H1 (cell line): ENCODE results near the gene KCND3. TPM values are rescaled to one million over a fixed set of nuclear protein-coding genes. Genes with fewer than 3 reads are reported as not detected.

Experiments used
- CTCF ChIA-PET: fragments of 300-600 bp; sonication (Branson Sonifier 250); formaldehyde crosslinking; loops from one replicate; lab custom pipeline; 2021; ENCODE audit not compliant: partially characterized antibody; lab: Charles Lee
- POLR2A ChIA-PET: fragments of 300-600 bp; sonication (Branson Sonifier 250); formaldehyde crosslinking; loops from one replicate; lab custom pipeline; 2021; ENCODE audit warnings: inconsistent platforms; ENCODE audit not compliant: partially characterized antibody; lab: Charles Lee
- DNase-seq, 2 experiments: peaks; one replicate each; pipeline versions ENCODE4 v3.0.0 to v3.0.0-alpha.2; 2010 to 2022; ENCODE audit warnings: low spot score in 2 of 2, low read depth in 1 of 2, mixed read lengths in 1 of 2
- FAIRE-seq: peaks from 2 replicates; lab custom pipeline; 2011; peaks lifted over from hg19 to GRCh38; lab: Jason Lieb, UNC
- H2AFZ ChIP-seq: 2 replicates; pipeline ENCODE4 v1.8.1; 2012; ENCODE audit warnings: low read length, inconsistent platforms
- H2AK5ac ChIP-seq: 2 replicates; pipeline ENCODE4 v1.6.1; 2013; ENCODE audit warnings: low read depth, low read length
- H2BK120ac ChIP-seq: replicated peaks from 2 replicates; pipeline ENCODE3; 2013; ENCODE audit warnings: low read depth, low read length, inconsistent platforms
- H2BK12ac ChIP-seq: 2 replicates; pipeline ENCODE4 v1.6.1; 2013; ENCODE audit warnings: low read depth, low read length
- H2BK15ac ChIP-seq: 2 replicates; pipeline ENCODE4 v1.6.1; 2013; ENCODE audit warnings: low read length
- H2BK20ac ChIP-seq: 2 replicates; pipeline ENCODE4 v1.6.1; 2013; ENCODE audit warnings: low read length
- H2BK5ac ChIP-seq: 2 replicates; pipeline ENCODE4 v1.6.1; 2013; ENCODE audit warnings: low read depth, low read length
- H3K14ac ChIP-seq: 2 replicates; pipeline ENCODE4 v1.6.1; 2013; ENCODE audit warnings: inconsistent platforms; ENCODE audit not compliant: insufficient read length
- H3K18ac ChIP-seq: 2 replicates; pipeline ENCODE4 v1.6.1; 2013; ENCODE audit warnings: low read length; ENCODE audit errors: extremely low read depth
- H3K23ac ChIP-seq: 2 replicates; pipeline ENCODE4 v1.6.1; 2013; ENCODE audit warnings: inconsistent platforms; ENCODE audit not compliant: insufficient read length
- H3K23me2 ChIP-seq: 2 replicates; pipeline ENCODE4 v1.6.1; 2013; ENCODE audit warnings: low read depth, low read length
- H3K27ac ChIP-seq: 2 replicates; pipeline ENCODE4 v1.6.1; 2011; ENCODE audit warnings: low read depth, low read length, inconsistent platforms
- H3K27me3 ChIP-seq, 4 experiments: replicated peaks in 1 of 4; 1 replicate in 1 of 4; 2 replicates in 3 of 4; pipeline versions ENCODE4 v1.6.1 to v1.8.1; 2011 to 2013; ENCODE audit warnings: low read length in 3 of 4, mild to moderate bottlenecking in 3 of 4, inconsistent platforms in 2 of 4, mixed read lengths in 2 of 4, moderate library complexity in 1 of 4; ENCODE audit not compliant: control insufficient read depth in 3 of 4, insufficient read depth in 3 of 4; ENCODE audit errors: extremely low read depth in 1 of 4
- H3K36me3 ChIP-seq, 4 experiments: 2 replicates each; pipeline versions ENCODE4 v1.6.1 to v1.8.1; 2011 to 2013; ENCODE audit warnings: mild to moderate bottlenecking in 4 of 4, low read length in 3 of 4, moderate library complexity in 2 of 4, control low read depth in 1 of 4, inconsistent platforms in 1 of 4; ENCODE audit not compliant: insufficient read depth in 4 of 4, control insufficient read depth in 2 of 4
- H3K4ac ChIP-seq: replicated peaks from 2 replicates; pipeline ENCODE3; 2013; ENCODE audit warnings: low read length, low read depth, mixed read lengths, inconsistent platforms; ENCODE audit not compliant: insufficient read length
- H3K4me1 ChIP-seq, 4 experiments: replicated peaks in 1 of 4; 1 replicate in 1 of 4; 2 replicates in 3 of 4; pipeline versions ENCODE4 v1.6.1 to v1.8.1; 2011 to 2013; ENCODE audit warnings: low read length in 3 of 4, inconsistent platforms in 2 of 4, mixed read lengths in 1 of 4; ENCODE audit not compliant: insufficient read depth in 4 of 4, control insufficient read depth in 3 of 4
- H3K4me2 ChIP-seq, 2 experiments: 2 replicates each; pipeline versions ENCODE4 v1.6.1 to v1.8.1; 2011 to 2013; ENCODE audit warnings: low read depth in 2 of 2, low read length in 2 of 2, control low read depth in 1 of 2, inconsistent platforms in 1 of 2, mild to moderate bottlenecking in 1 of 2; ENCODE audit not compliant: insufficient read depth in 1 of 2
- H3K4me3 ChIP-seq, 4 experiments: fragments of 200-600, 300-600 bp in 1 of 4; sonication (generic), shearing (Covaris generic), sonication (Bioruptor Twin) in 1 of 4; 2 replicates each; pipeline versions ENCODE4 v1.5.1 to v1.8.1; 2011 to 2016; ENCODE audit warnings: low read length in 4 of 4, low read depth in 3 of 4, control low read depth in 2 of 4, inconsistent platforms in 2 of 4, mild to moderate bottlenecking in 2 of 4, mixed read lengths in 1 of 4, moderate library complexity in 1 of 4; ENCODE audit not compliant: insufficient read depth in 2 of 4; ENCODE audit errors: extremely low read depth in 1 of 4
- H3K56ac ChIP-seq: replicated peaks from 2 replicates; pipeline ENCODE3; 2013; ENCODE audit warnings: low read depth, mild to moderate bottlenecking, mixed read lengths, low read length, inconsistent platforms; ENCODE audit not compliant: insufficient read length
- H3K79me1 ChIP-seq: 2 replicates; pipeline ENCODE4 v1.6.1; 2013; ENCODE audit warnings: low read depth, low read length, control low read depth
- H3K79me2 ChIP-seq, 2 experiments: 2 replicates each; pipeline versions ENCODE4 v1.6.1 to v1.8.1; 2012 to 2013; ENCODE audit warnings: low read length in 2 of 2, mild to moderate bottlenecking in 2 of 2, inconsistent platforms in 1 of 2; ENCODE audit not compliant: insufficient read depth in 2 of 2, control insufficient read depth in 1 of 2
- H3K9ac ChIP-seq, 4 experiments: replicated peaks in 1 of 4; 1 replicate in 1 of 4; 2 replicates in 3 of 4; pipeline versions ENCODE4 v1.6.1 to v1.8.1; 2011 to 2013; ENCODE audit warnings: low read depth in 3 of 4, low read length in 3 of 4, control low read depth in 2 of 4, mild to moderate bottlenecking in 2 of 4, moderate library complexity in 2 of 4, inconsistent platforms in 1 of 4; ENCODE audit errors: extremely low read depth in 1 of 4
- H3K9me3 ChIP-seq, 2 experiments: 2 replicates each; pipeline versions ENCODE4 v1.6.1 to v1.8.1; 2012 to 2013; ENCODE audit warnings: mild to moderate bottlenecking in 2 of 2, moderate library complexity in 2 of 2, control low read depth in 1 of 2, inconsistent platforms in 1 of 2, low read depth in 1 of 2, low read length in 1 of 2, mixed read lengths in 1 of 2; ENCODE audit not compliant: insufficient read depth in 2 of 2
- H4K20me1 ChIP-seq, 2 experiments: replicated peaks in 1 of 2; 2 replicates each; pipeline versions ENCODE3 to v1.8.1; 2011 to 2013; ENCODE audit warnings: inconsistent platforms in 2 of 2, low read length in 2 of 2, mild to moderate bottlenecking in 1 of 2; ENCODE audit not compliant: insufficient read depth in 2 of 2, control insufficient read depth in 1 of 2
- H4K5ac ChIP-seq: 2 replicates; pipeline ENCODE4 v1.6.1; 2013; ENCODE audit warnings: low read length, low read depth, mixed read lengths, inconsistent platforms; ENCODE audit not compliant: insufficient read length
- H4K8ac ChIP-seq: 2 replicates; pipeline ENCODE4 v1.8.0; 2013; ENCODE audit warnings: mild to moderate bottlenecking, moderate library complexity, low read length, inconsistent platforms; ENCODE audit not compliant: insufficient read depth; ENCODE audit errors: extremely low read depth
- H4K91ac ChIP-seq: replicated peaks from 2 replicates; pipeline ENCODE3; 2013; ENCODE audit warnings: low read length, mixed read lengths, inconsistent platforms; ENCODE audit not compliant: insufficient read length
- BRCA1 ChIP-seq: IDR thresholded peaks from 2 replicates; pipeline ENCODE4 v1.6.1; 2012; ENCODE audit warnings: low read depth, low read length, improper control_type of control experiment
- CREB1 ChIP-seq: IDR thresholded peaks from 2 replicates; pipeline ENCODE4 v1.6.1; 2012; ENCODE audit warnings: inconsistent platforms
- CTCF ChIP-seq, 3 experiments: IDR thresholded peaks; 1 replicate in 2 of 3; 2 replicates in 1 of 3; pipeline versions ENCODE4 v1.5.1 to v1.6.1; 2011; ENCODE audit warnings: low read length in 3 of 3, mild to moderate bottlenecking in 3 of 3, inconsistent platforms in 2 of 3, low read depth in 1 of 3, moderate library complexity in 1 of 3; ENCODE audit not compliant: insufficient read depth in 1 of 3; ENCODE audit errors: control extremely low read depth in 1 of 3
- NRF1 ChIP-seq: IDR thresholded peaks from 2 replicates; pipeline ENCODE4 v1.6.1; 2011; ENCODE audit warnings: mild to moderate bottlenecking, low read depth, low read length, improper control_type of control experiment
- POU5F1 ChIP-seq: IDR thresholded peaks from 2 replicates; pipeline ENCODE4 v1.6.1; 2011; ENCODE audit warnings: low read depth, mild to moderate bottlenecking, low read length, moderate library complexity
- SAP30 ChIP-seq: fragments of 300-600 bp; sonication (generic); IDR thresholded peaks from 2 replicates; pipeline ENCODE4 v1.7.1; 2012; ENCODE audit warnings: low read length, moderate library complexity, mild to moderate bottlenecking, inconsistent platforms; ENCODE audit not compliant: insufficient read depth, insufficient replicate concordance
- TAF7 ChIP-seq: optimal IDR thresholded peaks from 2 replicates; pipeline ENCODE3; 2011; ENCODE audit warnings: low read depth, mild to moderate bottlenecking, inconsistent platforms, low read length, moderate library complexity, borderline replicate concordance
- YY1 ChIP-seq: IDR thresholded peaks from 2 replicates; pipeline ENCODE4 v1.6.1; 2011; ENCODE audit warnings: low read depth, mild to moderate bottlenecking, low read length
- ZNF274 ChIP-seq: IDR thresholded peaks from 2 replicates; pipeline ENCODE4 v1.7.0; 2012; ENCODE audit warnings: low read length, borderline replicate concordance; ENCODE audit errors: extremely low read depth
- WGBS, 2 experiments: shearing (Covaris generic) in 1 of 2; methylation state at CpG; one replicate each; pipeline versions ENCODE4 v1.1.6 to v1.1.7; 2013 to 2015; ENCODE audit warnings: low lambda C conversion rate in 2 of 2, mixed read lengths in 2 of 2, inconsistent platforms in 1 of 2, low coverage in 1 of 2, missing lambda C conversion rate in 1 of 2; ENCODE audit not compliant: insufficient replicate concordance in 2 of 2, insufficient coverage in 1 of 2, insufficient read length in 1 of 2; ENCODE audit errors: extremely low coverage in 1 of 2, missing lambda C conversion rate in 1 of 2; 5-methylcytosine and 5-hydroxymethylcytosine counted together
- polyA plus RNA-seq, 7 experiments: library from polyadenylated mRNA; depleted of rRNA in 3 of 7; stranded (reverse) in 5 of 7; unstranded in 2 of 7; fragments of >200 nt in 5 of 7; fragments of 200-250 nt in 2 of 7; gene quantifications; 1 replicate in 5 of 7; 2 replicates in 1 of 7; 4 replicates in 1 of 7; pipeline versions ENCODE4 v1.2.1 to v1.2.3, GENCODE V29; 2011 to 2013; ENCODE audit warnings: missing spikeins in 2 of 7, mixed read lengths in 2 of 7
- total RNA-seq: library from RNA; stranded (reverse); fragmentation: NEBNext Ultra II Directional; extraction: Animal tissue kit (Norgen Biotek cat#: 25700); gene quantifications from 2 replicates; pipeline ENCODE4 v1.2.1, GENCODE V29; 2021

The KCND3 gene
- total and polyA plus RNA-seq, 2 of the 8 experiments (the other 6 are each of a cell fraction or from before 2014, with no cell fraction given), result 0.14 to 0.48 TPM

GRCh38 chr1:111745675-111746613 is 243.5 kb downstream of the KCND3 start:
- no peak overlapping the region for H2BK5ac ChIP-seq
- H3K79me2 ChIP-seq, result no peaks in the 10 kb centered on the region
- no peak overlapping the region; the same call in 1 of the 2 replicates for H2BK15ac ChIP-seq
- no peak overlapping the region for H3K9ac ChIP-seq
- no peak overlapping the region for H3K56ac ChIP-seq
- CTCF ChIA-PET, result interaction anchor here (1.1 to 42.0 kb wide), 7 partner anchors 1 to 255 kb away, joined by 4 to 1070 read pairs (median 5); partner anchors contain the start of genes DDX20 and INKA2
- peaks cover 0 to 6% (median 3%) of the 10 kb centered on the region in 4 experiments; a peak in 3 of 7 replicates for H3K27me3 ChIP-seq
- H4K5ac ChIP-seq, result no peak overlapping the region
- POLR2A ChIA-PET, result interaction anchor here (1.4 to 19.0 kb wide), 4 partner anchors 9 to 25 kb away, joined by 4 to 343 read pairs (median 6); partner anchors contain the start of gene DDX20
- no peak overlapping the region for H3K4me3 ChIP-seq
- no peak overlapping the region for H3K23ac ChIP-seq
- no peaks in the 10 kb centered on the region for H3K36me3 ChIP-seq
- no peak overlapping the region for H2BK20ac ChIP-seq
- FAIRE-seq (no peak), DNase-seq (no peak)
- H3K79me1 ChIP-seq, result no peaks in the 10 kb centered on the region
- no peaks in the 10 kb centered on the region for H3K23me2 ChIP-seq
- H3K4me2 ChIP-seq, result no peak overlapping the region
- H2AFZ ChIP-seq, result no peak overlapping the region
- H3K4me1 ChIP-seq, result peaks cover 0 to 3% (median 2%) of the 10 kb centered on the region in 4 experiments; a peak in 5 of 7 replicates
- no peaks in the 10 kb centered on the region for H4K20me1 ChIP-seq
- no peak overlapping the region for H3K4ac ChIP-seq
- H2BK120ac ChIP-seq, result no peak overlapping the region
- WGBS, 2 experiments, result 94% methylated on average over 9 of the region's 9 CpGs; no CpG with 5 or more reads in 1 of the 2 experiments
- no peak overlapping the region for H3K18ac ChIP-seq
- H4K8ac ChIP-seq, result no peak overlapping the region
- H4K91ac ChIP-seq, result no peak overlapping the region
- no peak overlapping the region for H3K14ac ChIP-seq
- no peaks in the 10 kb centered on the region for H3K9me3 ChIP-seq
- no peak overlapping the region for H2AK5ac ChIP-seq
- no peak overlapping the region for H2BK12ac ChIP-seq
- H3K27ac ChIP-seq, result no peak overlapping the region
- TF ChIP-seq BRCA1, result no peak
- no peak for TF ChIP-seq TAF7
- TF ChIP-seq CTCF (IDR thresholded peaks at IDR 0.05; ENCODE audit: control extremely low read depth in 1 of 3, insufficient read depth in 1 of 3, low read depth in 1 of 3, low read length in 3 of 3), result no peak
- no peak for TF ChIP-seq POU5F1
- TF ChIP-seq NRF1, result no peak
- no peak for TF ChIP-seq CREB1
- no peak for TF ChIP-seq ZNF274
- no peak for TF ChIP-seq YY1
- no peak for TF ChIP-seq SAP30
